Mesenchymal stem cell (in vitro differentiated cells and primary cell): Measurements from ENCODE around the gene SEC22A.
A peak's percentile ranks its signal among the peaks of the same experiment; 100 is the strongest.

ENCODE experiments used
- DNase-seq: peaks from one replicate; pipeline ENCODE4 v3.0.0-alpha.2; 2013
- H2AFZ ChIP-seq: one replicate; pipeline ENCODE4 v1.6.1; 2013; ENCODE audit warnings: low read depth, mild to moderate bottlenecking, control low read depth, inconsistent platforms, low read length, moderate library complexity
- H2AK5ac ChIP-seq: 2 replicates; pipeline ENCODE4 v1.6.1; 2013; ENCODE audit warnings: low read length, moderate library complexity, mild to moderate bottlenecking, inconsistent platforms; ENCODE audit not compliant: severe bottlenecking
- H2BK120ac ChIP-seq: one replicate; pipeline ENCODE4 v1.6.1; 2013; ENCODE audit warnings: low read depth, mild to moderate bottlenecking, inconsistent platforms, low read length, moderate library complexity
- H2BK12ac ChIP-seq, 2 experiments: one replicate each; pipeline ENCODE4 v1.6.1; 2013; ENCODE audit warnings: inconsistent platforms in 2 of 2, low read length in 2 of 2, mild to moderate bottlenecking in 2 of 2, moderate library complexity in 2 of 2, control low read depth in 1 of 2
- H2BK15ac ChIP-seq: one replicate; pipeline ENCODE4 v1.6.1; 2013; ENCODE audit warnings: mild to moderate bottlenecking, low read depth, inconsistent platforms; ENCODE audit not compliant: poor library complexity, severe bottlenecking
- H2BK5ac ChIP-seq: 2 replicates; pipeline ENCODE4 v1.6.1; 2013; ENCODE audit warnings: low read depth, mild to moderate bottlenecking, low read length, control low read depth, inconsistent platforms; ENCODE audit not compliant: poor library complexity, severe bottlenecking
- H3K14ac ChIP-seq, 2 experiments: one replicate each; pipeline ENCODE4 v1.6.1; 2013; ENCODE audit warnings: inconsistent platforms in 2 of 2, low read length in 2 of 2, control low read depth in 1 of 2, mild to moderate bottlenecking in 1 of 2, moderate library complexity in 1 of 2
- H3K18ac ChIP-seq, 2 experiments: one replicate each; pipeline ENCODE4 v1.6.1; 2013; ENCODE audit warnings: inconsistent platforms in 2 of 2, low read length in 2 of 2, control low read depth in 1 of 2, low read depth in 1 of 2, mild to moderate bottlenecking in 1 of 2
- H3K23ac ChIP-seq, 2 experiments: one replicate each; pipeline ENCODE4 v1.6.1; 2013; ENCODE audit warnings: inconsistent platforms in 2 of 2, low read length in 2 of 2, mild to moderate bottlenecking in 2 of 2, moderate library complexity in 2 of 2, control low read depth in 1 of 2
- H3K27ac ChIP-seq: 2 replicates; pipeline ENCODE4 v1.5.1; 2013; ENCODE audit warnings: mild to moderate bottlenecking, moderate library complexity, low read length, control low read depth, inconsistent platforms; ENCODE audit not compliant: poor library complexity, severe bottlenecking
- H3K27me3 ChIP-seq, 2 experiments: 2 replicates each; pipeline versions ENCODE4 v1.6.1 to v1.7.0; 2013; ENCODE audit warnings: low read length in 2 of 2, mild to moderate bottlenecking in 2 of 2, moderate library complexity in 2 of 2, control low read depth in 1 of 2, inconsistent platforms in 1 of 2; ENCODE audit not compliant: control insufficient read depth in 1 of 2, insufficient read depth in 1 of 2
- H3K36me3 ChIP-seq, 2 experiments: 2 replicates each; pipeline versions ENCODE4 v1.6.1 to v1.7.0; 2013; ENCODE audit warnings: low read length in 2 of 2, control low read depth in 1 of 2, inconsistent platforms in 1 of 2, low read depth in 1 of 2, mild to moderate bottlenecking in 1 of 2; ENCODE audit not compliant: insufficient read depth in 2 of 2, control insufficient read depth in 1 of 2
- H3K4ac ChIP-seq, 2 experiments: one replicate each; pipeline ENCODE4 v1.6.1; 2013; ENCODE audit warnings: inconsistent platforms in 2 of 2, low read length in 2 of 2, mild to moderate bottlenecking in 2 of 2, moderate library complexity in 2 of 2, control low read depth in 1 of 2, low read depth in 1 of 2
- H3K4me1 ChIP-seq: 2 replicates; pipeline ENCODE4 v1.6.1; 2013; ENCODE audit warnings: low read depth, low read length, control low read depth; ENCODE audit not compliant: control insufficient read depth, insufficient read depth
- H3K4me2 ChIP-seq: 2 replicates; pipeline ENCODE4 v1.6.1; 2013; ENCODE audit warnings: low read length, mild to moderate bottlenecking, inconsistent platforms; ENCODE audit not compliant: poor library complexity, severe bottlenecking
- H3K4me3 ChIP-seq, 2 experiments: 2 replicates each; pipeline versions ENCODE4 v1.5.1 to v1.7.0; 2013; ENCODE audit warnings: low read length in 2 of 2, mild to moderate bottlenecking in 2 of 2, control low read depth in 1 of 2, low read depth in 1 of 2; ENCODE audit not compliant: insufficient read depth in 1 of 2
- H3K79me1 ChIP-seq: replicated peaks from 2 replicates; pipeline ENCODE4 v1.6.1; 2013; ENCODE audit warnings: mild to moderate bottlenecking, control low read depth, low read length, inconsistent platforms; ENCODE audit not compliant: poor library complexity, severe bottlenecking
- H3K9ac ChIP-seq: 2 replicates; pipeline ENCODE4 v1.7.0; 2013; ENCODE audit warnings: mild to moderate bottlenecking, low read length, moderate library complexity
- H3K9me3 ChIP-seq: 2 replicates; pipeline ENCODE4 v1.7.0; 2013; ENCODE audit warnings: mild to moderate bottlenecking, low read length; ENCODE audit not compliant: control insufficient read depth
- H4K8ac ChIP-seq: one replicate; pipeline ENCODE4 v1.6.1; 2013; ENCODE audit warnings: inconsistent platforms, mild to moderate bottlenecking, low read length, moderate library complexity
- H4K91ac ChIP-seq: one replicate; pipeline ENCODE4 v1.6.1; 2013; ENCODE audit warnings: mild to moderate bottlenecking, low read length, inconsistent platforms
- WGBS: methylation state at CpG from one replicate; pipeline ENCODE4 v1.1.7; 2013; ENCODE audit warnings: mixed read lengths; 5-methylcytosine and 5-hydroxymethylcytosine counted together

Gene SEC22A

GRCh38 chr3:123319760-123320159 lies 118.0 kb downstream of the SEC22A start:
- no peak overlapping the region for H2AFZ ChIP-seq
- no peaks in the 10 kb centered on the region for H3K79me1 ChIP-seq
- no peaks in the 10 kb centered on the region for H3K36me3 ChIP-seq
- H4K8ac ChIP-seq: no peak overlapping the region
- peak overlapping the region; percentile 18 for H4K91ac ChIP-seq
- H3K4ac ChIP-seq: no peak overlapping the region
- no peak overlapping the region for H3K4me2 ChIP-seq
- no peak overlapping the region for H2BK12ac ChIP-seq
- H3K27me3 ChIP-seq: peaks cover 76 to 80% of the 10 kb centered on the region in 2 experiments
- DNase-seq: no peak
- no peak overlapping the region for H3K27ac ChIP-seq
- no peak overlapping the region for H3K4me3 ChIP-seq
- no peaks in the 10 kb centered on the region for H3K4me1 ChIP-seq
- H3K9ac ChIP-seq: no peak overlapping the region
- no peak overlapping the region for H3K18ac ChIP-seq
- 69% methylated on average over 9 of the region's 10 CpGs for WGBS
- H2BK15ac ChIP-seq: no peak overlapping the region
- H3K14ac ChIP-seq: no peak overlapping the region
- no peak overlapping the region for H3K23ac ChIP-seq
- H2BK120ac ChIP-seq: no peak overlapping the region
- no peaks in the 10 kb centered on the region for H3K9me3 ChIP-seq
- H2BK5ac ChIP-seq: no peak overlapping the region
- no peak overlapping the region for H2AK5ac ChIP-seq

- H3K23ac ChIP-seq: no peak overlapping the region
- no peak overlapping the region for H3K14ac ChIP-seq
- H3K4me1 ChIP-seq: no peaks in the 10 kb centered on the region
Measured at GRCh38 chr3:123320221-123320620, 118.5 kb downstream of the SEC22A start.

GRCh38 chr3:123321806-123322205 lies 120.1 kb downstream of the SEC22A start:
- H3K23ac ChIP-seq: no peak overlapping the region
- H3K4me3 ChIP-seq: no peak overlapping the region
- no peaks in the 10 kb centered on the region for H3K4me1 ChIP-seq
- H2AFZ ChIP-seq: no peak overlapping the region
- H2AK5ac ChIP-seq: no peak overlapping the region
- no peak for DNase-seq
- H3K9me3 ChIP-seq: no peaks in the 10 kb centered on the region
- no peaks in the 10 kb centered on the region for H3K36me3 ChIP-seq
- no peak overlapping the region for H2BK15ac ChIP-seq
- H4K91ac ChIP-seq: no peak overlapping the region
- 80% methylated on average over 8 of the region's 8 CpGs for WGBS
- H3K4ac ChIP-seq: no peak overlapping the region
- H3K27me3 ChIP-seq: peaks cover 76 to 83% of the 10 kb centered on the region in 2 experiments
- H2BK12ac ChIP-seq: no peak overlapping the region
- H4K8ac ChIP-seq: no peak overlapping the region
- no peaks in the 10 kb centered on the region for H3K79me1 ChIP-seq
- H3K27ac ChIP-seq: no peak overlapping the region
- no peak overlapping the region for H3K9ac ChIP-seq
- no peak overlapping the region for H3K18ac ChIP-seq
- no peak overlapping the region for H3K4me2 ChIP-seq
- H2BK5ac ChIP-seq: no peak overlapping the region
- H2BK120ac ChIP-seq: no peak overlapping the region
- no peak overlapping the region for H3K14ac ChIP-seq

More at GRCh38 chr3:123320221-123320620, 118.5 kb downstream of the SEC22A start:
- Histone ChIP-seq H3K9me3 (no peaks in the 10 kb centered on the region), H2BK15ac (no peak overlapping the region), H2AFZ (no peak overlapping the region), H2BK5ac (no peak overlapping the region), H2BK120ac (no peak overlapping the region), H4K8ac (no peak overlapping the region), H2AK5ac (no peak overlapping the region), H3K4me2 (no peak overlapping the region), H2BK12ac (no peak overlapping the region), H3K9ac (no peak overlapping the region), H3K27me3 (peaks cover 76 to 80% of the 10 kb centered on the region in 2 experiments), H3K18ac (no peak overlapping the region), H3K79me1 (no peaks in the 10 kb centered on the region), H3K27ac (no peak overlapping the region), H4K91ac (no peak overlapping the region), H3K4ac (no peak overlapping the region), H3K4me3 (no peak overlapping the region), H3K36me3 (no peaks in the 10 kb centered on the region)
- DNase-seq: no peak
- WGBS: 88% methylated on average over 5 of the region's 5 CpGs

GRCh38 chr3:123322866-123323265 lies 121.1 kb downstream of the SEC22A start:
- Histone ChIP-seq H2BK5ac (no peak overlapping the region), H3K4me1 (no peaks in the 10 kb centered on the region), H3K9ac (no peak overlapping the region), H2BK12ac (no peak overlapping the region), H2BK15ac (no peak overlapping the region), H3K4ac (no peak overlapping the region), H3K9me3 (no peaks in the 10 kb centered on the region), H2AK5ac (no peak overlapping the region), H3K36me3 (no peaks in the 10 kb centered on the region), H2BK120ac (no peak overlapping the region), H2AFZ (no peak overlapping the region), H3K79me1 (no peaks in the 10 kb centered on the region), H4K91ac (no peak overlapping the region), H3K4me3 (no peak overlapping the region), H3K23ac (no peak overlapping the region), H3K18ac (no peak overlapping the region), H4K8ac (no peak overlapping the region), H3K27me3 (peaks cover 81 to 89% of the 10 kb centered on the region in 2 experiments), H3K14ac (no peak overlapping the region), H3K27ac (no peak overlapping the region), H3K4me2 (no peak overlapping the region)
- no peak for DNase-seq
- WGBS: 85% methylated on average over 11 of the region's 11 CpGs
